Panc1 (cell line): ENCODE measurements around the gene IRS1. TPM values are rescaled to one million over a fixed set of nuclear protein-coding genes. Genes with fewer than 3 reads are reported as not detected.

Source experiments
- ATAC-seq: fragments of 200-7000 bp; cut with Tn5 transposase; 2 replicates; pipeline ENCODE4 v1.9.1; 2020; ENCODE audit warnings: mild to moderate bottlenecking, moderate library complexity
- BruUV-seq: library from RNA; stranded (reverse); fragments of 400-500 nt; replicated peaks from 2 replicates; lab custom pipeline; 2021; lab: Mats Ljungman, UMichigan
- CTCF ChIA-PET: fragments of 300-600 bp; sonication (Branson Sonifier 250); formaldehyde crosslinking; loops from one replicate; lab custom pipeline; 2022; ENCODE audit warnings: antibody characterized with exemption; lab: Charles Lee
- POLR2A ChIA-PET: fragments of 300-600 bp; sonication (Branson Sonifier 250); formaldehyde crosslinking; loops from one replicate; lab custom pipeline; 2022; ENCODE audit warnings: antibody characterized with exemption; lab: Charles Lee
- DNase-seq: peaks from one replicate; pipeline ENCODE4 v3.0.0-alpha.2; 2010; ENCODE audit warnings: low read depth, low spot score
- H3K27ac ChIP-seq: 2 replicates; pipeline ENCODE4 v1.5.1; 2011; ENCODE audit warnings: mild to moderate bottlenecking, low read length, inconsistent platforms
- H3K27me3 ChIP-seq: fragments of 200-500 bp; sonication (Bioruptor generic); 2 replicates; pipeline ENCODE4 v1.6.0; 2014; ENCODE audit warnings: low read length, inconsistent platforms; ENCODE audit not compliant: control insufficient read depth, insufficient read depth
- H3K36me3 ChIP-seq: fragments of 200-500 bp; sonication (Bioruptor generic); 2 replicates; pipeline ENCODE4 v1.5.1; 2014; ENCODE audit warnings: inconsistent platforms, mild to moderate bottlenecking, low read length, moderate library complexity; ENCODE audit not compliant: control insufficient read depth, insufficient read depth
- H3K4me1 ChIP-seq: 2 replicates; pipeline ENCODE4 v1.5.1; 2011; ENCODE audit warnings: inconsistent platforms, mild to moderate bottlenecking, low read length, moderate library complexity; ENCODE audit not compliant: control insufficient read depth, insufficient read depth
- H3K4me3 ChIP-seq, 2 experiments: 2 replicates each; pipeline ENCODE4 v1.5.1; 2011 to 2012; ENCODE audit warnings: low read depth in 2 of 2, low read length in 2 of 2, mild to moderate bottlenecking in 2 of 2, inconsistent platforms in 1 of 2, moderate library complexity in 1 of 2
- H3K9me3 ChIP-seq: fragments of 200-500 bp; sonication (Bioruptor generic); 2 replicates; pipeline ENCODE4 v1.5.1; 2014; ENCODE audit warnings: low read depth, mild to moderate bottlenecking, inconsistent platforms, low read length, moderate library complexity; ENCODE audit not compliant: control insufficient read depth, insufficient read depth
- POLR2AphosphoS5 ChIP-seq: IDR thresholded peaks from 2 replicates; pipeline ENCODE4 v1.6.1; 2012; ENCODE audit warnings: mild to moderate bottlenecking, low read depth, low read length, moderate library complexity
- SIN3A ChIP-seq: IDR thresholded peaks from 2 replicates; pipeline ENCODE4 v1.6.1; 2012; ENCODE audit warnings: low read depth, mild to moderate bottlenecking, low read length, moderate library complexity, borderline replicate concordance; ENCODE audit not compliant: insufficient read depth
- TCF7L2 ChIP-seq: IDR thresholded peaks from 2 replicates; pipeline ENCODE4 v1.6.1; 2011; ENCODE audit warnings: mild to moderate bottlenecking, low read depth, low read length, inconsistent platforms
- in situ Hi-C: cut with HindIII; loops from 2 replicates; pipeline ENCODE4 v1.10.0; 2016; ENCODE audit warnings: low sequenced_read_pairs, low pct_unique_long_range_greater_than_20kb
- intact Hi-C: fragments of 100-400 bp; cut with micrococcal nuclease; formaldehyde crosslinking; loops from one replicate; pipeline ENCODE4 v1.10.0; 2022; ENCODE audit not compliant: unreplicated experiment
- total RNA-seq: library from RNA; stranded (reverse); gene quantifications from one replicate; pipeline ENCODE4 v1.2.1, GENCODE V29; 2021; ENCODE audit not compliant: unreplicated experiment
- TF ChIP-seq, protein P1 (sequence below), 2 experiments: IDR thresholded peaks; 2 replicates each; pipeline ENCODE4 v1.6.1; 2011 to 2012; ENCODE audit warnings: low read depth in 2 of 2, control low read depth in 1 of 2, low read length in 1 of 2, mild to moderate bottlenecking in 1 of 2, moderate library complexity in 1 of 2; ENCODE audit not compliant: insufficient read depth in 1 of 2
- TF ChIP-seq, protein P2 (sequence below): fragments of 450-650 bp; IDR thresholded peaks from 2 replicates; pipeline ENCODE4 v1.5.1; 2017; ENCODE audit warnings: mild to moderate bottlenecking

IRS1 gene
- total RNA-seq, 1 experiment from 2014 or later, result 27.3 TPM

DNA sequence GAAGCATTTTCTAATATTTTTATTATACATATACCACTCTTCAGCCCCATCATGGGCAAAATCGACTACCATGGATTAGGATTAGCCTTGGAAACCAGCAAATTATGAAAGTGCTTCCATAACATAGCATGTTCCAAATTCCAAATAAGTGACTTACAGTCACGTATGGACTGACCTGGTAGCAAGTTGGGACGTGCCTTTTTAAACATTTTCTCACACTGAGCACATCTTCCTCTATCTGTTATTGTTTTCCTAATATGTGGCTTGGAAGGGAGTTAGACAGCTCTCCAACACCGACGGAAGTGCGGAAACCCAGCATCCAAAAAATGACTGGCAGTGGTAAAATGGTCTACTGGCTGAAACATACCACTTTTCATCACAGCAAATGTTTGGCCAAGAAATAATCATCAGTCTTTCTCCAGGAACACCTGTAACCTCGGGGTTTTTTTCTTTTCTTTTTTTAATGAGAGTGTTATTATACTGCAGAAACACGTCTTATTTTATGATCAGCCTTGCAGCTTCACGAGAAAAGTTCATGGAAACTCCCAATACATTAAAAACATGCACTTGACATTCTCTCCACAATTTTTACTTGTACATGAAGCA is 107.0 kb downstream of the IRS1 start:
- intact Hi-C loops, result no loop called here
- ChIA-PET CTCF (no interaction called here), POLR2A (no interaction called here)
- Histone ChIP-seq H3K9me3 (no peaks in the 10 kb centered on the region; the same call in 1 of the 2 replicates), H3K36me3 (no peaks in the 10 kb centered on the region), H3K27ac (no peak overlapping the region), H3K4me1 (no peaks in the 10 kb centered on the region; the same call in 1 of the 2 replicates), H3K27me3 (no peaks in the 10 kb centered on the region), H3K4me3 (no peak overlapping the region)
- in situ Hi-C loops, result no loop called here
- no peak for ATAC-seq
- no TSS peak for BruUV-seq
- TF ChIP-seq TCF7L2 (no peak), POLR2AphosphoS5 (no peak), SIN3A (no peak)
- TF ChIP-seq, protein P1, sequence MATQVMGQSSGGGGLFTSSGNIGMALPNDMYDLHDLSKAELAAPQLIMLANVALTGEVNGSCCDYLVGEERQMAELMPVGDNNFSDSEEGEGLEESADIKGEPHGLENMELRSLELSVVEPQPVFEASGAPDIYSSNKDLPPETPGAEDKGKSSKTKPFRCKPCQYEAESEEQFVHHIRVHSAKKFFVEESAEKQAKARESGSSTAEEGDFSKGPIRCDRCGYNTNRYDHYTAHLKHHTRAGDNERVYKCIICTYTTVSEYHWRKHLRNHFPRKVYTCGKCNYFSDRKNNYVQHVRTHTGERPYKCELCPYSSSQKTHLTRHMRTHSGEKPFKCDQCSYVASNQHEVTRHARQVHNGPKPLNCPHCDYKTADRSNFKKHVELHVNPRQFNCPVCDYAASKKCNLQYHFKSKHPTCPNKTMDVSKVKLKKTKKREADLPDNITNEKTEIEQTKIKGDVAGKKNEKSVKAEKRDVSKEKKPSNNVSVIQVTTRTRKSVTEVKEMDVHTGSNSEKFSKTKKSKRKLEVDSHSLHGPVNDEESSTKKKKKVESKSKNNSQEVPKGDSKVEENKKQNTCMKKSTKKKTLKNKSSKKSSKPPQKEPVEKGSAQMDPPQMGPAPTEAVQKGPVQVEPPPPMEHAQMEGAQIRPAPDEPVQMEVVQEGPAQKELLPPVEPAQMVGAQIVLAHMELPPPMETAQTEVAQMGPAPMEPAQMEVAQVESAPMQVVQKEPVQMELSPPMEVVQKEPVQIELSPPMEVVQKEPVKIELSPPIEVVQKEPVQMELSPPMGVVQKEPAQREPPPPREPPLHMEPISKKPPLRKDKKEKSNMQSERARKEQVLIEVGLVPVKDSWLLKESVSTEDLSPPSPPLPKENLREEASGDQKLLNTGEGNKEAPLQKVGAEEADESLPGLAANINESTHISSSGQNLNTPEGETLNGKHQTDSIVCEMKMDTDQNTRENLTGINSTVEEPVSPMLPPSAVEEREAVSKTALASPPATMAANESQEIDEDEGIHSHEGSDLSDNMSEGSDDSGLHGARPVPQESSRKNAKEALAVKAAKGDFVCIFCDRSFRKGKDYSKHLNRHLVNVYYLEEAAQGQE (IDR thresholded peaks at IDR 0.05; ENCODE audit: insufficient read depth in 1 of 2, low read depth in 2 of 2, low read length in 1 of 2), result no peak
- TF ChIP-seq, protein P2, sequence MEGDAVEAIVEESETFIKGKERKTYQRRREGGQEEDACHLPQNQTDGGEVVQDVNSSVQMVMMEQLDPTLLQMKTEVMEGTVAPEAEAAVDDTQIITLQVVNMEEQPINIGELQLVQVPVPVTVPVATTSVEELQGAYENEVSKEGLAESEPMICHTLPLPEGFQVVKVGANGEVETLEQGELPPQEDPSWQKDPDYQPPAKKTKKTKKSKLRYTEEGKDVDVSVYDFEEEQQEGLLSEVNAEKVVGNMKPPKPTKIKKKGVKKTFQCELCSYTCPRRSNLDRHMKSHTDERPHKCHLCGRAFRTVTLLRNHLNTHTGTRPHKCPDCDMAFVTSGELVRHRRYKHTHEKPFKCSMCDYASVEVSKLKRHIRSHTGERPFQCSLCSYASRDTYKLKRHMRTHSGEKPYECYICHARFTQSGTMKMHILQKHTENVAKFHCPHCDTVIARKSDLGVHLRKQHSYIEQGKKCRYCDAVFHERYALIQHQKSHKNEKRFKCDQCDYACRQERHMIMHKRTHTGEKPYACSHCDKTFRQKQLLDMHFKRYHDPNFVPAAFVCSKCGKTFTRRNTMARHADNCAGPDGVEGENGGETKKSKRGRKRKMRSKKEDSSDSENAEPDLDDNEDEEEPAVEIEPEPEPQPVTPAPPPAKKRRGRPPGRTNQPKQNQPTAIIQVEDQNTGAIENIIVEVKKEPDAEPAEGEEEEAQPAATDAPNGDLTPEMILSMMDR, result no peak
- DNase-seq, result no peak

DNA sequence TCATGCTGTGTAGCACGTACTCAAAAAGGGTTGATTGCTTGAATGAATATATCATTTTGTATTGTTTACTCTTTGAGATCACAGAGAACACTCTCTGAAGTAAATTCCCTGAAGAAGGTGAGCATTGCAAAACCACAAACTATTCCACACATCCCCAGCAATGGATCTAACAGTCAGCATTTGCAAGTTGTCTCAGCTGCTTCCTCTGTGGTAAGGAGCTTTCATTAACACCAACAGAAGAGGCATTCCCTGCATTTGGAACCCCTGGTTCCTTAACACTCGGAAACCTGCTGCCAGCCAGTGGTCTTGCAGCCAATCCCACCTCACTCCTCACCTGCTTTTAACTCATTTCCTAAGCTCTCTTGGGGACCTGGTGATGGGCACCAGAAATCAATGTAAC is 108.4 kb downstream of the IRS1 start:
- BruUV-seq, result no TSS peak
- Histone ChIP-seq H3K27ac (no peak overlapping the region), H3K4me1 (no peaks in the 10 kb centered on the region; the same call in 1 of the 2 replicates), H3K9me3 (no peaks in the 10 kb centered on the region; the same call in 1 of the 2 replicates), H3K36me3 (no peaks in the 10 kb centered on the region), H3K4me3 (no peak overlapping the region), H3K27me3 (no peaks in the 10 kb centered on the region)
- ATAC-seq (no peak), DNase-seq (no peak)
- in situ Hi-C loops (no loop called here), intact Hi-C loops (no loop called here)
- ChIA-PET POLR2A (no interaction called here), CTCF (no interaction called here)
- TF ChIP-seq TCF7L2, result no peak
- no peak for TF ChIP-seq POLR2AphosphoS5
- no peak for TF ChIP-seq SIN3A
- TF ChIP-seq, protein P2, result no peak
- TF ChIP-seq, protein P1 (IDR thresholded peaks at IDR 0.05; ENCODE audit: insufficient read depth in 1 of 2, low read depth in 2 of 2, low read length in 1 of 2), result no peak
